WTC11 (cell line): ENCODE measurements around the gene BNC2. TPM values are rescaled to one million over a fixed set of nuclear protein-coding genes. Genes with fewer than 3 reads are reported as not detected.

Experiments
- ATAC-seq: fragments of 200-7000 bp; cut with Tn5 transposase; 2 replicates; pipeline ENCODE4 v1.10.0; 2021; ENCODE audit warnings: mild to moderate bottlenecking, moderate library complexity
- CTCF ChIA-PET: fragments of 300-600 bp; sonication (Branson Sonifier 250); formaldehyde crosslinking; loops from one replicate; lab custom pipeline; 2021; ENCODE audit warnings: antibody characterized with exemption; lab: Charles Lee
- POLR2A ChIA-PET: fragments of 350-600 bp; sonication (Branson Sonifier 250); formaldehyde crosslinking; loops from one replicate; lab custom pipeline; 2021; ENCODE audit warnings: antibody characterized with exemption; lab: Charles Lee
- DNase-seq: peaks from one replicate; pipeline ENCODE4 v3.0.0; 2021; ENCODE audit warnings: low spot score
- H3K27ac Mint-ChIP-seq: 2 replicates; pipeline ENCODE4 v1.8.0; 2021; ENCODE audit warnings: mixed read lengths
- H3K27me3 Mint-ChIP-seq: 2 replicates; pipeline ENCODE4 v1.8.0; 2021; ENCODE audit warnings: low read depth, mild to moderate bottlenecking, moderate library complexity, mixed read lengths
- H3K36me3 Mint-ChIP-seq: 2 replicates; pipeline ENCODE4 v1.8.0; 2021; ENCODE audit warnings: mixed read lengths
- H3K4me1 Mint-ChIP-seq: 2 replicates; pipeline ENCODE4 v1.8.0; 2022; ENCODE audit warnings: mixed read lengths
- H3K4me3 Mint-ChIP-seq: 2 replicates; pipeline ENCODE4 v1.8.0; 2021; ENCODE audit warnings: mild to moderate bottlenecking, moderate library complexity, mixed read lengths
- H3K9me3 Mint-ChIP-seq: 2 replicates; pipeline ENCODE4 v1.8.0; 2021; ENCODE audit warnings: mixed read lengths
- AFF4 ChIP-seq: sonication (generic); formaldehyde crosslinking; IDR thresholded peaks from 2 replicates; pipeline ENCODE4 v1.8.1; 2023; ENCODE audit warnings: mild to moderate bottlenecking, missing genetic modification reagents, borderline replicate concordance
- ATF6 ChIP-seq: sonication (generic); formaldehyde crosslinking; IDR thresholded peaks from 2 replicates; pipeline ENCODE4 v1.8.1; 2023; ENCODE audit warnings: mild to moderate bottlenecking, missing genetic modification reagents
- CBFB ChIP-seq: sonication (generic); formaldehyde crosslinking; IDR thresholded peaks from 2 replicates; pipeline ENCODE4 v1.8.1; 2022; ENCODE audit warnings: mild to moderate bottlenecking, low read depth, missing genetic modification reagents
- CDX4 ChIP-seq: fragments of 250-450 bp; sonication (Bioruptor Pico); IDR thresholded peaks from 2 replicates; pipeline ENCODE4 v1.9.0; 2021; ENCODE audit warnings: moderate library complexity, mild to moderate bottlenecking, inconsistent platforms, borderline replicate concordance
- E2F4 ChIP-seq: sonication (generic); formaldehyde crosslinking; IDR thresholded peaks from 2 replicates; pipeline ENCODE4 v1.8.1; 2022; ENCODE audit warnings: low read depth, mild to moderate bottlenecking, moderate library complexity, missing genetic modification reagents, borderline replicate concordance
- ERG ChIP-seq: fragments of 250-450 bp; sonication (Bioruptor Pico); IDR thresholded peaks from 2 replicates; pipeline ENCODE4 v1.8.0; 2021; ENCODE audit warnings: mild to moderate bottlenecking
- FOXP4 ChIP-seq: sonication (generic); formaldehyde crosslinking; IDR thresholded peaks from 2 replicates; pipeline ENCODE4 v1.8.0; 2022; ENCODE audit warnings: mild to moderate bottlenecking, missing genetic modification reagents
- IRF2 ChIP-seq: sonication (generic); formaldehyde crosslinking; IDR thresholded peaks from 2 replicates; pipeline ENCODE4 v1.8.0; 2022; ENCODE audit warnings: low read depth, missing genetic modification reagents, borderline replicate concordance
- JUN ChIP-seq: sonication (generic); formaldehyde crosslinking; IDR thresholded peaks from 2 replicates; pipeline ENCODE4 v1.8.0; 2023; ENCODE audit warnings: mild to moderate bottlenecking, missing genetic modification reagents
- KAT7 ChIP-seq: sonication (generic); formaldehyde crosslinking; IDR thresholded peaks from 2 replicates; pipeline ENCODE4 v1.8.1; 2023; ENCODE audit warnings: missing genetic modification reagents, mild to moderate bottlenecking, borderline replicate concordance
- MXD4 ChIP-seq: fragments of 250-450 bp; sonication (Bioruptor Pico); IDR thresholded peaks from 2 replicates; pipeline ENCODE4 v1.8.0; 2021; ENCODE audit warnings: mild to moderate bottlenecking, moderate library complexity, borderline replicate concordance
- PRRX2 ChIP-seq: fragments of 250-450 bp; sonication (Bioruptor Pico); IDR thresholded peaks from 2 replicates; pipeline ENCODE4 v1.8.0; 2021; ENCODE audit warnings: mild to moderate bottlenecking
- RELA ChIP-seq: sonication (generic); formaldehyde crosslinking; IDR thresholded peaks from 2 replicates; pipeline ENCODE4 v1.8.1; 2022; ENCODE audit warnings: missing genetic modification reagents, mild to moderate bottlenecking, borderline replicate concordance
- SMAD3 ChIP-seq: sonication (generic); formaldehyde crosslinking; IDR thresholded peaks from 2 replicates; pipeline ENCODE4 v1.8.0; 2022; ENCODE audit warnings: missing genetic modification reagents, mild to moderate bottlenecking, borderline replicate concordance
- SMAD4 ChIP-seq: sonication (generic); formaldehyde crosslinking; IDR thresholded peaks from 2 replicates; pipeline ENCODE4 v1.8.0; 2022; ENCODE audit warnings: mild to moderate bottlenecking, missing genetic modification reagents
- ZNF281 ChIP-seq: sonication (generic); formaldehyde crosslinking; IDR thresholded peaks from 2 replicates; pipeline ENCODE4 v1.8.0; 2023; ENCODE audit warnings: mild to moderate bottlenecking, missing genetic modification reagents
- ZNF512 ChIP-seq: sonication (generic); formaldehyde crosslinking; IDR thresholded peaks from 2 replicates; pipeline ENCODE4 v1.8.1; 2022; ENCODE audit warnings: missing genetic modification reagents, borderline replicate concordance
- ZSCAN18 ChIP-seq: fragments of 250-450 bp; sonication (Bioruptor Pico); IDR thresholded peaks from 2 replicates; pipeline ENCODE4 v2.1.2; 2022; ENCODE audit warnings: mild to moderate bottlenecking, moderate library complexity
- total RNA-seq: library from RNA; stranded (reverse); gene quantifications from 3 replicates; pipeline ENCODE4 v1.2.3, GENCODE V29; 2021

BNC2 gene
- total RNA-seq, 1 experiment from 2014 or later = 33.3 TPM

GRCh38 chr9:16453390-16453789 is 417.1 kb downstream of the BNC2 start (continued):
- TF ChIP-seq AFF4 (CRISPR knock-in tag) (no peak), IRF2 (CRISPR knock-in tag) (no peak)
- TF ChIP-seq, all 79 proteins: peak for 0

GRCh38 chr9:16450578-16450977 is 419.9 kb downstream of the BNC2 start:
- Mint-ChIP-seq H3K27ac (no peak overlapping the region), H3K4me3 (no peak overlapping the region), H3K4me1 (peaks cover 18% of the 10 kb centered on the region), H3K27me3 (no peaks in the 10 kb centered on the region), H3K36me3 (no peaks in the 10 kb centered on the region), H3K9me3 (no peaks in the 10 kb centered on the region)
- no peak for ATAC-seq
- ChIA-PET POLR2A (no interaction called here), CTCF (no interaction called here)
- no peak for TF ChIP-seq KAT7
- no peak for TF ChIP-seq CBFB
- no peak for TF ChIP-seq ZNF281 (CRISPR knock-in tag)
- no peak for TF ChIP-seq ERG (CRISPR knock-in tag)
- TF ChIP-seq CDX4 (CRISPR knock-in tag) = no peak
- TF ChIP-seq FOXP4 = no peak
- no peak for TF ChIP-seq SMAD3 (CRISPR knock-in tag)
- TF ChIP-seq ATF6 (CRISPR knock-in tag) = no peak
- TF ChIP-seq ZSCAN18 (CRISPR knock-in tag) = no peak
- TF ChIP-seq MXD4 = no peak
- no peak for TF ChIP-seq IRF2 (CRISPR knock-in tag)
- no peak for TF ChIP-seq SMAD4 (CRISPR knock-in tag)
- no peak for TF ChIP-seq ZNF512 (CRISPR knock-in tag)
- no peak for TF ChIP-seq JUN
- TF ChIP-seq E2F4 (CRISPR knock-in tag) = no peak
- no peak for TF ChIP-seq RELA (CRISPR knock-in tag)
- no peak for TF ChIP-seq PRRX2 (CRISPR knock-in tag)
- DNase-seq = no peak
